Lung (tissue), 12 donors: ENCODE results near the gene AHRR. TPM values are rescaled to one million over a fixed set of nuclear protein-coding genes. Genes with fewer than 3 reads are reported as not detected.

ENCODE experiments used
- ATAC-seq: fragments of 200-7000 bp; cut with Tn5 transposase; one replicate; pipeline ENCODE4 v1.9.1; 2020; ENCODE audit warnings: moderate number of reproducible peaks; ENCODE audit not compliant: insufficient read depth, low FRiP score
- DNase-seq, 3 donors: peaks; one replicate each; pipeline ENCODE4 v3.0.0-alpha.2; 2013 to 2017
- H3K27ac ChIP-seq, 2 donors: one replicate each; pipeline ENCODE4 v1.5.1; 2013; ENCODE audit warnings: mild to moderate bottlenecking in 2 of 2, moderate library complexity in 2 of 2, control low read depth in 1 of 2, inconsistent platforms in 1 of 2, low read depth in 1 of 2, low read length in 1 of 2
- H3K27me3 ChIP-seq, 3 donors: one replicate each; pipeline ENCODE4 v1.5.1; 2013; ENCODE audit warnings: low read length in 2 of 3; ENCODE audit not compliant: control insufficient read depth in 3 of 3, insufficient read depth in 3 of 3
- H3K36me3 ChIP-seq, 4 donors: one replicate each; pipeline ENCODE4 v1.5.1; 2013; ENCODE audit warnings: low read length in 4 of 4, mild to moderate bottlenecking in 1 of 4, moderate library complexity in 1 of 4; ENCODE audit not compliant: control insufficient read depth in 4 of 4, insufficient read depth in 4 of 4
- H3K4me1 ChIP-seq, 5 donors: one replicate each; pipeline ENCODE4 v1.5.1; 2013; ENCODE audit warnings: low read length in 5 of 5, mild to moderate bottlenecking in 2 of 5, moderate library complexity in 1 of 5; ENCODE audit not compliant: control insufficient read depth in 5 of 5, insufficient read depth in 5 of 5
- H3K4me3 ChIP-seq: one replicate; pipeline ENCODE4 v1.5.1; 2013; ENCODE audit warnings: mild to moderate bottlenecking, control low read depth, moderate library complexity
- H3K9ac ChIP-seq, 2 donors: one replicate each; pipeline ENCODE4 v1.5.1; 2013; ENCODE audit warnings: low read length in 2 of 2, control low read depth in 1 of 2; ENCODE audit not compliant: insufficient read depth in 1 of 2
- H3K9me3 ChIP-seq, 4 donors: one replicate each; pipeline ENCODE4 v1.5.1; 2013; ENCODE audit warnings: low read length in 3 of 4, mild to moderate bottlenecking in 1 of 4, moderate library complexity in 1 of 4; ENCODE audit not compliant: control insufficient read depth in 4 of 4, insufficient read depth in 3 of 4
- CTCF ChIP-seq: IDR thresholded peaks from 2 replicates; pipeline ENCODE4 v1.5.1; 2012; ENCODE audit warnings: mild to moderate bottlenecking; ENCODE audit errors: control extremely low read depth, extremely low read depth
- WGBS, 2 donors: extraction: QIAGEN DNeasy Blood & Tissue Kit; methylation state at CpG; one replicate each; pipeline ENCODE4 v1.1.7; 2013; 5-methylcytosine and 5-hydroxymethylcytosine counted together
- polyA plus RNA-seq, 2 donors: library from polyadenylated mRNA; stranded (reverse); fragments of 200-250 nt; gene quantifications; one replicate each; pipeline ENCODE4 v1.2.1, GENCODE V29; 2013
- total RNA-seq, 2 donors: library from RNA; depleted of rRNA in 1 of 2; stranded (reverse); fragments of >200 nt in 1 of 2; gene quantifications; one replicate each; pipeline ENCODE4 v1.2.1, GENCODE V29; 2014 to 2021
- donor health status: control.
- donor health status: control.
- donor health status: Bipolar disorder and iron deficiency.
- donor health status: healthy.
- donor health status: DM: yes; HTN: yes; CAD: no.

The AHRR gene
- total and polyA plus RNA-seq, 4 donors: 0.63 to 8.8 (median 2.8) TPM

- WGBS, 2 donors: 92 to 93% methylated on average over 13 to 14 of the region's 14 CpGs
- no peaks in the 10 kb centered on the region for H3K36me3 ChIP-seq
- no peak overlapping the region for H3K27ac ChIP-seq
- peak in 1 of 3 donors; percentile 7 for DNase-seq
- H3K4me3 ChIP-seq: no peak overlapping the region
- no peak for ATAC-seq
- H3K9me3 ChIP-seq: no peaks in the 10 kb centered on the region
- H3K27me3 ChIP-seq: no peaks in the 10 kb centered on the region
- H3K9ac ChIP-seq: no peak overlapping the region
- TF ChIP-seq CTCF: no peak
- H3K4me1 ChIP-seq: peaks cover 0 to 32% (median 20%) of the 10 kb centered on the region in 5 donors
Measured at GRCh38 chr5:370311-370958, 48.9 kb downstream of the AHRR start.

- Histone ChIP-seq H3K27ac (peak overlapping the region in 1 of 2 donors; percentile 3), H3K9ac (no peak overlapping the region), H3K27me3 (no peaks in the 10 kb centered on the region), H3K4me3 (no peak overlapping the region), H3K36me3 (no peaks in the 10 kb centered on the region), H3K4me1 (peaks cover 0 to 32% (median 20%) of the 10 kb centered on the region in 5 donors), H3K9me3 (no peaks in the 10 kb centered on the region)
- DNase-seq (peak in 1 of 3 donors; percentile 10), ATAC-seq (no peak)
- TF ChIP-seq CTCF: no peak
- 92 to 93% methylated on average over 19 of the region's 19 CpGs for WGBS, 2 donors
Measured at GRCh38 chr5:370959-371810, 49.7 kb downstream of the AHRR start.

- TF ChIP-seq CTCF: no peak
- Histone ChIP-seq H3K9ac (no peak overlapping the region), H3K36me3 (no peaks in the 10 kb centered on the region), H3K27me3 (no peaks in the 10 kb centered on the region), H3K27ac (peak overlapping the region in 1 of 2 donors; percentile 41), H3K4me3 (no peak overlapping the region), H3K9me3 (no peaks in the 10 kb centered on the region), H3K4me1 (peaks cover 0 to 32% (median 20%) of the 10 kb centered on the region in 5 donors)
- DNase-seq: peak in 1 of 3 donors; percentile 17
- 52 to 58% methylated on average over 12 of the region's 12 CpGs for WGBS, 2 donors
- no peak for ATAC-seq
Measured at GRCh38 chr5:371811-372555, 50.5 kb downstream of the AHRR start.
